Measurements from ENCODE around the gene ODC1.

DNA sequence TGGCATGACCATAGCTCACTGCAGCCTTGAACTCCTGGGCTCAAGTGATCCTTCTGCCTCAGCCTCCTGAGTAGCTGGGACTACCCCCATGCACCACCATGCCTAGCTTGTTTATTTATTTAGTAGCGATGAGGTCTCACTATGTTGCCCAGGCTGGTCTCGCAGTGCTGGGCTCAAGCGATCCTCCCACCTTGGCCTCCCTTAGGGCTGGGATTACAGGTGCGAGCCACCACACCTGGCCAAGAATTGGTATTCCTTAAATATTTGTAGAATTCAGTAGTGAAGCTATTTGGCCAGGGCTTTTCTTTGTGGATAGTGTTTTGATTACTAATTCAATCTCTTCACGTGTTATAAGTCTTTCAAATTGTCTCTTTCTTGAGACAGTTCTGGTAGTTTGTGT lies 56.0 kb downstream of the ODC1 start:
- TF ChIP-seq, protein P1, sequence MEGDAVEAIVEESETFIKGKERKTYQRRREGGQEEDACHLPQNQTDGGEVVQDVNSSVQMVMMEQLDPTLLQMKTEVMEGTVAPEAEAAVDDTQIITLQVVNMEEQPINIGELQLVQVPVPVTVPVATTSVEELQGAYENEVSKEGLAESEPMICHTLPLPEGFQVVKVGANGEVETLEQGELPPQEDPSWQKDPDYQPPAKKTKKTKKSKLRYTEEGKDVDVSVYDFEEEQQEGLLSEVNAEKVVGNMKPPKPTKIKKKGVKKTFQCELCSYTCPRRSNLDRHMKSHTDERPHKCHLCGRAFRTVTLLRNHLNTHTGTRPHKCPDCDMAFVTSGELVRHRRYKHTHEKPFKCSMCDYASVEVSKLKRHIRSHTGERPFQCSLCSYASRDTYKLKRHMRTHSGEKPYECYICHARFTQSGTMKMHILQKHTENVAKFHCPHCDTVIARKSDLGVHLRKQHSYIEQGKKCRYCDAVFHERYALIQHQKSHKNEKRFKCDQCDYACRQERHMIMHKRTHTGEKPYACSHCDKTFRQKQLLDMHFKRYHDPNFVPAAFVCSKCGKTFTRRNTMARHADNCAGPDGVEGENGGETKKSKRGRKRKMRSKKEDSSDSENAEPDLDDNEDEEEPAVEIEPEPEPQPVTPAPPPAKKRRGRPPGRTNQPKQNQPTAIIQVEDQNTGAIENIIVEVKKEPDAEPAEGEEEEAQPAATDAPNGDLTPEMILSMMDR (IDR thresholded peaks at IDR 0.05) = no peak
- TF ChIP-seq ZFX (IDR thresholded peaks at IDR 0.05; ENCODE audit: borderline replicate concordance) = no peak
